ENCODE data around the gene CD81. TPM values are rescaled to one million over a fixed set of nuclear protein-coding genes. Genes with fewer than 3 reads are reported as not detected.

CD81 gene
- total and polyA plus RNA-seq, 9 of the 15 experiments (the other 6 are each of a cell fraction or from before 2014, with no cell fraction given): 2.4 to 189 (median 61.7) TPM

- intact Hi-C loops (cut with micrococcal nuclease) (loop anchor here (1.0 to 2.0 kb wide), 2 partner anchors 103 to 461 kb away; no protein-coding TSS in a partner anchor), in situ Hi-C loops (cut with MboI) (loop anchor here (5.0 kb wide), 2 partner anchors 104 to 469 kb away; no protein-coding TSS in a partner anchor)
- H3K4me3 ChIP-seq: no peak overlapping the region
- no peak for TF ChIP-seq BRD4 (IDR thresholded peaks at IDR 0.05)
- no peak for TF ChIP-seq SMARCA4 (IDR thresholded peaks at IDR 0.05)
- no peak for TF ChIP-seq CBX1 (IDR thresholded peaks at IDR 0.05; ENCODE audit: low read depth)
- no peak for TF ChIP-seq HBP1 (CRISPR knock-in tag; IDR thresholded peaks at IDR 0.05)
- TF ChIP-seq GABPB1 (CRISPR knock-in tag; IDR thresholded peaks at IDR 0.05): no peak
- TF ChIP-seq SRSF9 (IDR thresholded peaks at IDR 0.05; ENCODE audit: borderline replicate concordance, low read depth, low read length): no peak
- TF ChIP-seq TAF15 (IDR thresholded peaks at IDR 0.05; ENCODE audit: low read depth, low read length): no peak
- no peak for TF ChIP-seq ELK1 (CRISPR knock-in tag; IDR thresholded peaks at IDR 0.05)
- no peak for TF ChIP-seq CSDE1 (IDR thresholded peaks at IDR 0.05)
- no peak for TF ChIP-seq CHD4 (IDR thresholded peaks at IDR 0.05; ENCODE audit: insufficient read depth, insufficient replicate concordance, low read depth, low read length, poor library complexity, severe bottlenecking)
- TF ChIP-seq GTF2A2 (tag; IDR thresholded peaks at IDR 0.05): no peak
- TF ChIP-seq KLF1 (tag; IDR thresholded peaks at IDR 0.05): no peak
- no peak for TF ChIP-seq SOX6 (IDR thresholded peaks at IDR 0.05)
- TF ChIP-seq MAFF (IDR thresholded peaks at IDR 0.05; ENCODE audit: low read length): no peak
- no peak for TF ChIP-seq TCFL5 (CRISPR knock-in tag; conservative IDR thresholded peaks at IDR 0.05)
- TF ChIP-seq DEAF1 (CRISPR knock-in tag; IDR thresholded peaks at IDR 0.05): no peak
- no peak for TF ChIP-seq ZNF57 (CRISPR knock-in tag; IDR thresholded peaks at IDR 0.05)
- no peak for TF ChIP-seq ZNF282 (CRISPR knock-in tag; IDR thresholded peaks at IDR 0.05)
- TF ChIP-seq ZBED1 (IDR thresholded peaks at IDR 0.05): no peak
- TF ChIP-seq HNRNPUL1 (IDR thresholded peaks at IDR 0.05; ENCODE audit: low read length): no peak
- H2AFZ ChIP-seq (ENCODE audit: low read depth, low read length): no peak overlapping the region
- ATAC-seq (peak; percentile 44), DNase-seq (ENCODE audit: extremely low read depth in 1 of 4, low spot score in 3 of 4) (no peak), FAIRE-seq (no peak)
- ChIA-PET POLR2A (interaction anchor here (0.9 kb wide), 1 partner anchor 103 kb away, joined by 5 read pairs; no protein-coding TSS in a partner anchor), CTCF (ENCODE audit: low intra/inter-chr PET ratio) (interaction anchor here (0.7 to 6.2 kb wide), 3 partner anchors 99 to 131 kb away, joined by 3 to 76 read pairs (median 4); no protein-coding TSS in a partner anchor)
- H3K9ac ChIP-seq (ENCODE audit: insufficient read depth in 1 of 2, low read depth in 2 of 2, low read length in 2 of 2): no peak overlapping the region
- 14% methylated on average over 12 of the region's 12 CpGs for WGBS (ENCODE audit: insufficient coverage, low coverage, missing lambda C conversion rate)
- H3K79me2 ChIP-seq (ENCODE audit: control insufficient read depth, insufficient read depth, low read length): no peaks in the 10 kb centered on the region
- peaks cover 0 to 14% of the 10 kb centered on the region in 2 experiments; a peak in 2 of 5 replicates for H3K4me1 ChIP-seq (replicated peaks in 1 of 2; ENCODE audit: control insufficient read depth in 2 of 2, insufficient read depth in 2 of 2, low read length in 2 of 2)
- H4K20me1 ChIP-seq (replicated peaks; ENCODE audit: control insufficient read depth, insufficient read depth, low read length): peaks cover 6% of the 10 kb centered on the region; the same call in 1 of the 2 replicates
- H3K4me2 ChIP-seq (ENCODE audit: insufficient read depth, low read length): no peak overlapping the region
- H3K27me3 ChIP-seq (ENCODE audit: control insufficient read depth in 2 of 2, insufficient read depth in 2 of 2, low read length in 2 of 2): peaks cover 0 to 43% of the 10 kb centered on the region in 2 experiments; a peak in 4 of 5 replicates
- no peak overlapping the region for H3K27ac ChIP-seq (ENCODE audit: extremely low read depth, low read depth, low read length)
- peaks cover 6% of the 10 kb centered on the region; the same call in 1 of the 2 replicates for H3K9me3 ChIP-seq (replicated peaks; ENCODE audit: control insufficient read depth, insufficient read depth, low read depth, low read length)
- BruUV-seq (replicated peaks): no TSS peak
- no peaks in the 10 kb centered on the region for H3K36me3 ChIP-seq (ENCODE audit: control insufficient read depth, insufficient read depth, low read length)
- H3K9me1 ChIP-seq (ENCODE audit: control insufficient read depth, insufficient read depth, low read length): peaks cover 2% of the 10 kb centered on the region
Observed at GRCh38 chr11:2427721-2428321, 50.7 kb downstream of the CD81 start.
